WTC11 (cell line): Measurements from ENCODE around the gene WNK2.

ENCODE experiments used
- FOXP4 ChIP-seq: sonication (generic); formaldehyde crosslinking; IDR thresholded peaks from 2 replicates; pipeline ENCODE4 v1.8.0; 2022; ENCODE audit warnings: mild to moderate bottlenecking, missing genetic modification reagents
- NR2C2 ChIP-seq: sonication (generic); formaldehyde crosslinking; IDR thresholded peaks from 2 replicates; pipeline ENCODE4 v1.8.0; 2022; ENCODE audit warnings: mild to moderate bottlenecking, missing genetic modification reagents
- USF1 ChIP-seq: sonication (generic); formaldehyde crosslinking; IDR thresholded peaks from 2 replicates; pipeline ENCODE4 v1.8.0; 2022; ENCODE audit warnings: mild to moderate bottlenecking, missing genetic modification reagents
- ZNF232 ChIP-seq: sonication (generic); formaldehyde crosslinking; IDR thresholded peaks from 2 replicates; pipeline ENCODE4 v1.8.0; 2022; ENCODE audit warnings: mild to moderate bottlenecking, missing genetic modification reagents
- ZNF317 ChIP-seq: sonication (generic); formaldehyde crosslinking; IDR thresholded peaks from 2 replicates; pipeline ENCODE4 v1.8.1; 2023; ENCODE audit warnings: low read depth, mild to moderate bottlenecking, moderate library complexity, missing genetic modification reagents, borderline replicate concordance
- ZNF532 ChIP-seq: fragments of 250-450 bp; sonication (Bioruptor Pico); IDR thresholded peaks from 2 replicates; pipeline ENCODE4 v1.9.0; 2021; ENCODE audit warnings: mild to moderate bottlenecking, borderline replicate concordance
- TF ChIP-seq, protein P1 (sequence below): fragments of 200-600 bp; IDR thresholded peaks from 2 replicates; pipeline ENCODE4 v1.8.0; 2022; ENCODE audit warnings: antibody characterized with exemption
- TF ChIP-seq, protein P2 (sequence below): fragments of 250-450 bp; sonication (Bioruptor Pico); IDR thresholded peaks from 2 replicates; pipeline ENCODE4 v1.8.0; 2021; ENCODE audit warnings: mild to moderate bottlenecking
- TF ChIP-seq, protein P3 (sequence below): sonication (generic); formaldehyde crosslinking; IDR thresholded peaks from 2 replicates; pipeline ENCODE4 v1.8.1; 2023; ENCODE audit warnings: mild to moderate bottlenecking, missing genetic modification reagents
- TF ChIP-seq, protein P4 (sequence below): sonication (generic); formaldehyde crosslinking; IDR thresholded peaks from 2 replicates; pipeline ENCODE4 v1.8.1; 2023; ENCODE audit warnings: mild to moderate bottlenecking, missing genetic modification reagents, moderate library complexity
- TF ChIP-seq, protein P5 (sequence below): sonication (generic); formaldehyde crosslinking; IDR thresholded peaks from 2 replicates; pipeline ENCODE4 v1.8.0; 2022; ENCODE audit warnings: mild to moderate bottlenecking, missing genetic modification reagents

- TF ChIP-seq, protein P1, sequence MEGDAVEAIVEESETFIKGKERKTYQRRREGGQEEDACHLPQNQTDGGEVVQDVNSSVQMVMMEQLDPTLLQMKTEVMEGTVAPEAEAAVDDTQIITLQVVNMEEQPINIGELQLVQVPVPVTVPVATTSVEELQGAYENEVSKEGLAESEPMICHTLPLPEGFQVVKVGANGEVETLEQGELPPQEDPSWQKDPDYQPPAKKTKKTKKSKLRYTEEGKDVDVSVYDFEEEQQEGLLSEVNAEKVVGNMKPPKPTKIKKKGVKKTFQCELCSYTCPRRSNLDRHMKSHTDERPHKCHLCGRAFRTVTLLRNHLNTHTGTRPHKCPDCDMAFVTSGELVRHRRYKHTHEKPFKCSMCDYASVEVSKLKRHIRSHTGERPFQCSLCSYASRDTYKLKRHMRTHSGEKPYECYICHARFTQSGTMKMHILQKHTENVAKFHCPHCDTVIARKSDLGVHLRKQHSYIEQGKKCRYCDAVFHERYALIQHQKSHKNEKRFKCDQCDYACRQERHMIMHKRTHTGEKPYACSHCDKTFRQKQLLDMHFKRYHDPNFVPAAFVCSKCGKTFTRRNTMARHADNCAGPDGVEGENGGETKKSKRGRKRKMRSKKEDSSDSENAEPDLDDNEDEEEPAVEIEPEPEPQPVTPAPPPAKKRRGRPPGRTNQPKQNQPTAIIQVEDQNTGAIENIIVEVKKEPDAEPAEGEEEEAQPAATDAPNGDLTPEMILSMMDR = no peak
- TF ChIP-seq USF1 = no peak
- TF ChIP-seq, protein P2, sequence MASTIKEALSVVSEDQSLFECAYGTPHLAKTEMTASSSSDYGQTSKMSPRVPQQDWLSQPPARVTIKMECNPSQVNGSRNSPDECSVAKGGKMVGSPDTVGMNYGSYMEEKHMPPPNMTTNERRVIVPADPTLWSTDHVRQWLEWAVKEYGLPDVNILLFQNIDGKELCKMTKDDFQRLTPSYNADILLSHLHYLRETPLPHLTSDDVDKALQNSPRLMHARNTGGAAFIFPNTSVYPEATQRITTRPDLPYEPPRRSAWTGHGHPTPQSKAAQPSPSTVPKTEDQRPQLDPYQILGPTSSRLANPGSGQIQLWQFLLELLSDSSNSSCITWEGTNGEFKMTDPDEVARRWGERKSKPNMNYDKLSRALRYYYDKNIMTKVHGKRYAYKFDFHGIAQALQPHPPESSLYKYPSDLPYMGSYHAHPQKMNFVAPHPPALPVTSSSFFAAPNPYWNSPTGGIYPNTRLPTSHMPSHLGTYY (CRISPR knock-in tag) = no peak
- no peak for TF ChIP-seq ZNF317
- TF ChIP-seq FOXP4 (CRISPR knock-in tag) = no peak
- TF ChIP-seq, protein P3, sequence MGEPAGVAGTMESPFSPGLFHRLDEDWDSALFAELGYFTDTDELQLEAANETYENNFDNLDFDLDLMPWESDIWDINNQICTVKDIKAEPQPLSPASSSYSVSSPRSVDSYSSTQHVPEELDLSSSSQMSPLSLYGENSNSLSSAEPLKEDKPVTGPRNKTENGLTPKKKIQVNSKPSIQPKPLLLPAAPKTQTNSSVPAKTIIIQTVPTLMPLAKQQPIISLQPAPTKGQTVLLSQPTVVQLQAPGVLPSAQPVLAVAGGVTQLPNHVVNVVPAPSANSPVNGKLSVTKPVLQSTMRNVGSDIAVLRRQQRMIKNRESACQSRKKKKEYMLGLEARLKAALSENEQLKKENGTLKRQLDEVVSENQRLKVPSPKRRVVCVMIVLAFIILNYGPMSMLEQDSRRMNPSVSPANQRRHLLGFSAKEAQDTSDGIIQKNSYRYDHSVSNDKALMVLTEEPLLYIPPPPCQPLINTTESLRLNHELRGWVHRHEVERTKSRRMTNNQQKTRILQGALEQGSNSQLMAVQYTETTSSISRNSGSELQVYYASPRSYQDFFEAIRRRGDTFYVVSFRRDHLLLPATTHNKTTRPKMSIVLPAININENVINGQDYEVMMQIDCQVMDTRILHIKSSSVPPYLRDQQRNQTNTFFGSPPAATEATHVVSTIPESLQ (CRISPR knock-in tag) = no peak
- TF ChIP-seq, protein P4, sequence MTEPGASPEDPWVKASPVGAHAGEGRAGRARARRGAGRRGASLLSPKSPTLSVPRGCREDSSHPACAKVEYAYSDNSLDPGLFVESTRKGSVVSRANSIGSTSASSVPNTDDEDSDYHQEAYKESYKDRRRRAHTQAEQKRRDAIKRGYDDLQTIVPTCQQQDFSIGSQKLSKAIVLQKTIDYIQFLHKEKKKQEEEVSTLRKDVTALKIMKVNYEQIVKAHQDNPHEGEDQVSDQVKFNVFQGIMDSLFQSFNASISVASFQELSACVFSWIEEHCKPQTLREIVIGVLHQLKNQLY (CRISPR knock-in tag) = no peak
- TF ChIP-seq, protein P5, sequence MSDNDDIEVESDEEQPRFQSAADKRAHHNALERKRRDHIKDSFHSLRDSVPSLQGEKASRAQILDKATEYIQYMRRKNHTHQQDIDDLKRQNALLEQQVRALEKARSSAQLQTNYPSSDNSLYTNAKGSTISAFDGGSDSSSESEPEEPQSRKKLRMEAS (CRISPR knock-in tag) = no peak
- TF ChIP-seq ZNF232 (CRISPR knock-in tag) = no peak
- TF ChIP-seq ZNF532 (CRISPR knock-in tag) = no peak
- no peak for TF ChIP-seq NR2C2 (CRISPR knock-in tag)
Observed at GRCh38 chr9:93340091-93340490, 156.2 kb downstream of the WNK2 start.
